Colonic mucosa (tissue), 4 donors: Measurements from ENCODE around the gene CSF1R. TPM values are rescaled to one million over a fixed set of nuclear protein-coding genes. Genes with fewer than 3 reads are reported as not detected.
A peak's percentile ranks its signal among the peaks of the same experiment; 100 is the strongest.

Source experiments
- DNase-seq: peaks from one replicate; pipeline ENCODE4 v3.0.0-alpha.2; 2020
- H3K27ac ChIP-seq: fragments of 200-600 bp; one replicate; pipeline ENCODE4 v1.8.0; 2021
- H3K27me3 ChIP-seq: fragments of 200-600 bp; one replicate; pipeline ENCODE4 v1.8.0; 2021
- H3K36me3 ChIP-seq: fragments of 200-600 bp; one replicate; pipeline ENCODE4 v1.8.0; 2021
- H3K4me1 ChIP-seq: fragments of 200-600 bp; one replicate; pipeline ENCODE4 v1.8.0; 2021; ENCODE audit warnings: mild to moderate bottlenecking
- H3K4me3 ChIP-seq: fragments of 200-600 bp; one replicate; pipeline ENCODE4 v1.8.0; 2021
- H3K9ac ChIP-seq, 2 donors: one replicate each; pipeline ENCODE4 v1.7.0; 2013; ENCODE audit warnings: control low read depth in 2 of 2, low read depth in 2 of 2, low read length in 2 of 2
- H3K9me3 ChIP-seq: fragments of 200-600 bp; one replicate; pipeline ENCODE4 v1.8.0; 2021
- intact Hi-C: fragments of 100-400 bp; cut with DNase I; formaldehyde crosslinking; loops from one replicate; pipeline ENCODE4 v1.14.1; 2022
- total RNA-seq, 2 donors: library from RNA; stranded (reverse); fragmentation: NEBNext Ultra II Directional in 1 of 2; extraction: Animal tissue kit (Norgen Biotek cat#: 25700) in 1 of 2; gene quantifications; one replicate each; pipeline ENCODE4 v1.2.1, GENCODE V29; 2021
- TF ChIP-seq, protein P1 (sequence below): fragments of 200-600 bp; IDR thresholded peaks from one replicate; pipeline ENCODE4 v1.8.0; 2022; ENCODE audit warnings: antibody characterized with exemption, mild to moderate bottlenecking
- donor health status: healthy.
- donor health status: DM: no; HTN: no; CAD: no.
- donor health status: DM: no; HTN: no; CAD: no.

CSF1R gene
- total RNA-seq, 2 donors from 2014 or later, result 7.2 to 26.1 TPM

DNA sequence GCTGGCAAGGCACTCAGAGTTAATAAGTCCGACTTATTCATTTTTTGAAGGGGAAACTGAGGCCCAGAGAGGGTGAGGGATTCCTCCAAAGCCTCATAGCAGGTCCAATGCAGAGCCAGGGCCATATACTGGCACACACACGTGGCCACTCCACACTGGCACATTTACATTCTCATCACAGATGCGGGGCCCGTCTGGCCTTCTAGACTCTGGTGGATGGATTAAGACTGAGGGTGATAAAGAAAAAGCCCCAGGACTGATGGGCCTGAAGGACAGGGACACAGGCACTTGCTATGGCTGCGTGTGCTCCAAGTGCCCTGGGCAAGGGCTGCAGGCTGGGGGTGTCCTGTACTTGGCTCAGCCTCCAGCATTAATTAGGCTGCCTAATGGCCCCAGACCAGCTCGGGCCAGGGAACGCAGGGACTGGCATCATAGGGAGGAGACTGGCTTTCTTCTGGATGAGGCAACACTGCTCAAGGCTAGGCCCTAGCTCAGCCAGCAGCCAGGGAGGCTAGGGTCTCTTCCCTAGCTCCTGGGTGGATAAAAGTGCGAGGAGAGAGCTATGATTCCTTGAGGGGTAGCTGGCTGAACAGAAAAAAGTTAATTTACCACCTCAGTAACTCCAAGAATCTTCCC is 28.5 kb upstream of the CSF1R start:
- intact Hi-C loops, result no loop called here
- Histone ChIP-seq H3K36me3 (no peaks in the 10 kb centered on the region), H3K9ac (no peak overlapping the region), H3K27me3 (no peaks in the 10 kb centered on the region), H3K4me3 (no peak overlapping the region), H3K9me3 (no peaks in the 10 kb centered on the region), H3K27ac (no peak overlapping the region), H3K4me1 (no peaks in the 10 kb centered on the region)
- DNase-seq, result no peak
- TF ChIP-seq, protein P1, sequence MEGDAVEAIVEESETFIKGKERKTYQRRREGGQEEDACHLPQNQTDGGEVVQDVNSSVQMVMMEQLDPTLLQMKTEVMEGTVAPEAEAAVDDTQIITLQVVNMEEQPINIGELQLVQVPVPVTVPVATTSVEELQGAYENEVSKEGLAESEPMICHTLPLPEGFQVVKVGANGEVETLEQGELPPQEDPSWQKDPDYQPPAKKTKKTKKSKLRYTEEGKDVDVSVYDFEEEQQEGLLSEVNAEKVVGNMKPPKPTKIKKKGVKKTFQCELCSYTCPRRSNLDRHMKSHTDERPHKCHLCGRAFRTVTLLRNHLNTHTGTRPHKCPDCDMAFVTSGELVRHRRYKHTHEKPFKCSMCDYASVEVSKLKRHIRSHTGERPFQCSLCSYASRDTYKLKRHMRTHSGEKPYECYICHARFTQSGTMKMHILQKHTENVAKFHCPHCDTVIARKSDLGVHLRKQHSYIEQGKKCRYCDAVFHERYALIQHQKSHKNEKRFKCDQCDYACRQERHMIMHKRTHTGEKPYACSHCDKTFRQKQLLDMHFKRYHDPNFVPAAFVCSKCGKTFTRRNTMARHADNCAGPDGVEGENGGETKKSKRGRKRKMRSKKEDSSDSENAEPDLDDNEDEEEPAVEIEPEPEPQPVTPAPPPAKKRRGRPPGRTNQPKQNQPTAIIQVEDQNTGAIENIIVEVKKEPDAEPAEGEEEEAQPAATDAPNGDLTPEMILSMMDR, result no peak

DNA sequence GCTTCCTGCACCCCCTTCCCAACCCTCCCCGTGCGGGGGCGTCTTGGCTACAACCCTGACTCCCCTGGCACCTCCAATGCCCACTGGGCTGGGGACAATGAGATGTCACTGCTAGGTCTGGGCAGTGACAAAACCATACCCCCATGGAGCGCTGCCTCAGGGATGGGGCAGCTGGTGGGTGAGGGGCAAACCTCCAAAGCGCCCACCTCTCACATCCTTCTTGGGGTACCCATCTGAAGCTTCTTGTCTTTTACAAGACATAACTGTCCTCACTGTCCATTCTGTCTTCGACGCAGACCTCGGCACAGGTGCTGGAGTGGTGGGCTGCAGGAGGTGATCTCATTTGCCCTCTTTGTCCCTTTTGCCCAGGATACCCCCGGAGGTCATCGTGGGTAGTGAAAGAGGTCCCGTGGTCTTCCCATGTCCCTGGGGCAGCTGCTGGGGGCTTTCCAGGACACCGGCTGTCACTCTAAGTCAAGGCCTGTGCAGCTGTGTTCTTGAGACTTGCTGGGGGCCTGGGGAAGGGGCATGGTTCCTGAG is 27.8 kb upstream of the CSF1R start:
- Histone ChIP-seq H3K27ac (no peak overlapping the region), H3K9ac (no peak overlapping the region), H3K9me3 (no peaks in the 10 kb centered on the region), H3K27me3 (no peaks in the 10 kb centered on the region), H3K4me1 (no peaks in the 10 kb centered on the region), H3K4me3 (no peak overlapping the region), H3K36me3 (no peaks in the 10 kb centered on the region)
- intact Hi-C loops, result no loop called here
- no peak for DNase-seq
- TF ChIP-seq, protein P1, result no peak

DNA sequence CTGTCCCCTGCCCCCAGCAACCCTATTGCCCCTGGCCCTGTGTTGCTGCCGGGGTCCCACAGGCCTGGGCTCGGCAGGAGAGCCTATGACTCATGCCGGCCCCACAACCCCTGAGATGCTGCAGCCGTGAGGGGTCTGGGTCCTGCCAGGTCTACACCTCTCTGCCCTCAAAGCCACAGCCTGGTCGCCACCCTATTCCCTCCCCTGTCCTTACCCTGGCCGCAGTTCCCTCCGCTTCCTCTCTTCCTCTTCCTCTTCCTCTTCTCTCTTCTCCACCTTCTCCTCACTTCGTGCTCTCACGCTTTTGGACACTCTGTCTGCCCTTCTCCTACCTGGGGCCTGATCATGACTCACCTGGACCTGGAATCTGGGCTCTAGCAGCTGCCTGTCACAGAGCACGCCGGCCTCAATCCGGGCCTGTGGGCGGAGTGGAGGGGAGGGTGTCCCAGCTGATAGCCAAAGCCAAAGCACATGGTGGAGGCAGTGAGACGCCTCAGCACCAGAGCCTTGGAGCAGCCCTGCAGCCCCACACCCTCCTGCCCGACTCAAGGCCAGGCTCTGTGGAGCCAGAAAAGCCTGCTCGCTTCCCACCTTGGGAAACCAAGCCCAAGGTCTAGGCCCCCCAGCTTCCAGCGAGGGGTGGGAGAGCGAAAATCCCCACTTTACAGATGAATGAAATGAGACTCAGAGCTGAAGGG is 26.8 kb upstream of the CSF1R start:
- H3K27ac ChIP-seq, result no peak overlapping the region
- H3K4me1 ChIP-seq, result no peaks in the 10 kb centered on the region
- no peak overlapping the region for H3K9ac ChIP-seq
- no peaks in the 10 kb centered on the region for H3K9me3 ChIP-seq
- no peaks in the 10 kb centered on the region for H3K27me3 ChIP-seq
- no peak overlapping the region for H3K4me3 ChIP-seq
- peak; percentile 18 for DNase-seq
- intact Hi-C loops, result no loop called here
- TF ChIP-seq, protein P1, result no peak
- no peaks in the 10 kb centered on the region for H3K36me3 ChIP-seq

DNA sequence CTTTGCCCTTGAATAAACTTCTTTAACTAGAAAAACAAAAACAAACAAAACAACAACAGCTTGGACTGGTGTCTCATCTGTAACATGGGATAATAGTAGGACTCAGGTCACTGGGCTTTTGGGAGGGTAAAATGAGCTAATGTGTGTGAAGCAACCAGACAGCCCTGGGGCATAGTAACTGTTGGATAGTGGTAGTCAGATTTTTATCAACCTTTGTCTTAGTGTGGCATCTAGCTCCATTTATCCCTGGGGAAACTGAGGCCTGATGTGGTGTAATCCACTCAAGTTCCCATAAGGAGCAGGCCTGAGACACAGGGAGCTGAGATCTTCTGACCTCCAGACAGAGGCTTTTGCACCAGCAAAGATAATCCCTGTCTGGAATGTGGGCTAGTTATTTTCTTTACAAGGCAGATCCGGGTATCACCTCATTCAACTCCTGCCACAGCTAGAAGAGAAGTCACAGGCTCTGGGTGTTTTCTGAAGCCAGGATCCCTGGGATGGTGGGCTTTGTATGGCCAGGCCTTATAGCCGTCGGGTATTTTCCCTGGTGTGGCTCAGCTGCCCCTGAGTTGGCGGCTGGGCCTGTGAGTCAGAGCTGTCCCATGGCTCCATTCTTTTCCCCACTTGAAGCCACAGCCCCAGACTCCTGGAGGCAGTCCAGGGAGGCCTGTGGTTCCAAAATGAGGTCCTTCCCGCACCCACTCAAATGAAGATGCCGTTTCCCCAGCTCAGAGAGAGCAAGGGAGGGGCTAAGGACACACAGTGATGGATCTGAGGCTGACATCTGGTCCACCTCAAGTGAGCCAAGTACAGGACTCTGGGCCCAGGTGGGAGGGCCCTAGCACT is 26.1 kb upstream of the CSF1R start:
- Histone ChIP-seq H3K9me3 (no peaks in the 10 kb centered on the region), H3K36me3 (no peaks in the 10 kb centered on the region), H3K4me1 (no peaks in the 10 kb centered on the region), H3K27me3 (no peaks in the 10 kb centered on the region), H3K9ac (no peak overlapping the region), H3K4me3 (no peak overlapping the region), H3K27ac (no peak overlapping the region)
- intact Hi-C loops, result no loop called here
- DNase-seq, result peak; percentile 38
- TF ChIP-seq, protein P1, result no peak

DNA sequence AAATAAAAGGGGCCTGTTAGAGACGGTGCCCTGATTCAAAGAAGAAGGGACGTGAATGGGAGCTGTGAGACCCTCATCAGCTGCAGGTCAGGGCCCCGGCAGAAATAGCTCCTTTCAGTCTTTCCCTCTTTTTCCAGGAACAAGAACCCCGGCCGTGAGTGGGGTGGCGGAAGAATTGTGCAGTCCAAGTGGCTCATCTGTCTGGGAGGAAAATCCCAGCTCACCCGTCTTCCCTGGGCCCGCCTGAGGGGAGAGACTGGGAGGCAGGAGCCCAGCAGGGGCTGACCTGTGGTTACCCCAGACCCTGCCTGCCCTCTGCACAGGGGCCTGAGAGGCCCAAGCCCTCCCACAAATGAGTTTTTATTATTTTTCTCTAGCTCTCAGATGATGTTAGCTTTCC is 24.8 kb upstream of the CSF1R start:
- H3K36me3 ChIP-seq, result no peaks in the 10 kb centered on the region
- intact Hi-C loops, result no loop called here
- H3K27me3 ChIP-seq, result no peaks in the 10 kb centered on the region
- H3K4me1 ChIP-seq, result peaks cover 4% of the 10 kb centered on the region
- no peak overlapping the region for H3K4me3 ChIP-seq
- no peaks in the 10 kb centered on the region for H3K9me3 ChIP-seq
- TF ChIP-seq, protein P1, result no peak
- DNase-seq, result no peak
- no peak overlapping the region for H3K9ac ChIP-seq
- no peak overlapping the region for H3K27ac ChIP-seq
